ENCODE data around the gene LRRC72.

DNA sequence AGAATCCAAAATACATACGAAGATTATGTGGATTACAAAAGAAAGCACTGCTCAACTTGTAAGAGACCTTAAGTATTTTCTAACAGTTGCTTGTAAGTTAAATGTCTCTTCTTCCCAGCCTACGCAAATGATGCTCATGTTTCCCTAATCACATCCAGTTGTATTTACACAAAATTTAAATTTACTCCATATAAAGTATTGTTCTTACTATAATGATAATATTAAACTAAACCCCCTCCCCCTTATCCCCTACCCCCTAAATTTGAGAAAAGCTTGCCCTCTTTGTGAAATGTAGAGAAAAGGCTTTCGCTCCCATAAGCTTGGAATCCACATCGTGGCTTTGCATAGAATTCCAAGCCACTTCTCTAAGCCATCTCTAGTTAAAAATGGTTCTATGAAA lies 89.5 kb downstream of the LRRC72 start:
- TF ChIP-seq CTCF (IDR thresholded peaks at IDR 0.05) = no peak
- no peak for TF ChIP-seq POLR2A (IDR thresholded peaks at IDR 0.05)
- no peak for TF ChIP-seq POLR2AphosphoS5 (IDR thresholded peaks at IDR 0.05)

Data from transverse colon (tissue), 4 donors.